HL-60 (cell line): ENCODE results near the gene PDK2.

Experiments
- DNase-seq, 2 experiments: peaks; one replicate each; pipeline ENCODE4 v3.0.0-alpha.2; 2010 to 2020; ENCODE audit warnings: low read depth in 1 of 2, low spot score in 1 of 2
- H3K27ac ChIP-seq: fragments of 250-450 bp; sonication (Bioruptor Pico); replicated peaks from 2 replicates; pipeline ENCODE4 v1.5.1; 2020; ENCODE audit warnings: mild to moderate bottlenecking, moderate library complexity
- H3K27me3 ChIP-seq: fragments of 250-450 bp; sonication (Bioruptor Pico); 2 replicates; pipeline ENCODE4 v1.5.1; 2021; ENCODE audit warnings: mild to moderate bottlenecking, moderate library complexity; ENCODE audit not compliant: insufficient read depth, poor library complexity, severe bottlenecking
- H3K4me3 ChIP-seq: replicated peaks from 2 replicates; pipeline ENCODE4 v1.5.1; 2011; ENCODE audit warnings: mild to moderate bottlenecking, control low read depth, low read length; ENCODE audit not compliant: insufficient read depth
- CTCF ChIP-seq: IDR thresholded peaks from one replicate; pipeline ENCODE4 v1.5.1; 2011; ENCODE audit warnings: low read length, control low read depth, inconsistent platforms; ENCODE audit not compliant: insufficient read depth
- GABPA ChIP-seq: IDR thresholded peaks from 2 replicates; pipeline ENCODE4 v1.6.1; 2012; ENCODE audit warnings: low read depth
- POLR2AphosphoS5 ChIP-seq: IDR thresholded peaks from 2 replicates; pipeline ENCODE4 v1.6.1; 2012; ENCODE audit warnings: low read depth
- REST ChIP-seq: IDR thresholded peaks from 2 replicates; pipeline ENCODE4 v1.6.1; 2012; ENCODE audit warnings: low read depth; ENCODE audit not compliant: insufficient replicate concordance
- SPI1 ChIP-seq: IDR thresholded peaks from 2 replicates; pipeline ENCODE4 v1.6.1; 2012; ENCODE audit warnings: low read depth, mild to moderate bottlenecking, borderline replicate concordance

PDK2 gene

GRCh38 chr17:50103941-50104340, 8.8 kb downstream of the PDK2 start:
- H3K27ac ChIP-seq: no peak overlapping the region
- DNase-seq: no peak
- TF ChIP-seq POLR2AphosphoS5: no peak
- no peak for TF ChIP-seq CTCF
- no peak for TF ChIP-seq REST
- TF ChIP-seq GABPA: no peak
- no peak for TF ChIP-seq SPI1
- no peak overlapping the region for H3K4me3 ChIP-seq
- no peaks in the 10 kb centered on the region for H3K27me3 ChIP-seq

- Histone ChIP-seq H3K4me3 (no peak overlapping the region), H3K27me3 (no peaks in the 10 kb centered on the region), H3K27ac (no peak overlapping the region)
- no peak for TF ChIP-seq CTCF
- no peak for TF ChIP-seq GABPA
- TF ChIP-seq SPI1: no peak
- TF ChIP-seq REST: no peak
- no peak for TF ChIP-seq POLR2AphosphoS5
- DNase-seq: no peak
These were observed 10.7 kb downstream of the PDK2 start for GRCh38 chr17:50105811-50106210.

DNA sequence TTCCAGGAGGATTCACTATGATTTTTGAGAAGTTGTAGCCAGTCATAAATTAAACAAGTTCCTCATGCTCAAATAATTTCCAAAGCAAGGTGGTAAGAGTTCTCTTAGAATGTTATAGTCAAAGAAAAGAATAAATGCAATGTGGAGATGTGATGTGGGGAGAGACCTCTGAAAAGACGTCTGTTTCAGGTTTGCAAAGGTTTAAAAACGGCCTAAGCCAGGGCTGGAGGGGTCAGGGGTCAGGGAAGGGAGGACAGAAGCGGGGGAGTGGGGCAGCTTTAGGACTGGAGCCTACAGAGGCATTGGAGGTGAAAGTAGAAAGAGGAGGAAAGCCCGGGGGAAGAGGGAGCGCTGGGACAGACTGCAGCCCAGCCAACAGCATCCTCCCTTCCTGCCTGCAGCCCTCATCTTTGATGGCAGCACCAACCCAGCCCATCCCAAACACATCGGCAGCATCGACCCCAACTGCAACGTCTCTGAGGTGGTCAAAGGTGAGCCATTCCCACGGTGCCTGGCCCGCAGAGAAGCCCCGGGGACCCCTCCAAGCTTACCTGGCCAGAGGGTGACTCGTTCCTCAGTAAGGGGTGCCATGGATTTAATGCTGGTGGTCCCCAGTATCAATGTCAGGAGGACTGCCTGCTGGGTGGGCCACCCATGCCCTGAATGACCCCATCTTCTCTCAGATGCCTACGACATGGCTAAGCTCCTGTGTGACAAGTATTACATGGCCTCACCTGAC, 11.4 kb downstream of the PDK2 start:
- TF ChIP-seq GABPA (no peak), SPI1 (no peak), REST (no peak), POLR2AphosphoS5 (no peak), CTCF (no peak)
- DNase-seq: no peak
- H3K27ac ChIP-seq: no peak overlapping the region

More for the DNA sequence above, 11.4 kb downstream of the PDK2 start:
- H3K4me3 ChIP-seq: no peak overlapping the region
- H3K27me3 ChIP-seq: no peaks in the 10 kb centered on the region
